ENCODE data around the gene INPP4B.
A peak's percentile ranks its signal among the peaks of the same experiment; 100 is the strongest.

INPP4B gene

GRCh38 chr4:142551517-142552305, 294.4 kb downstream of the INPP4B start:
- ChIA-PET CTCF (interaction anchor here (1.4 kb wide), 1 partner anchor 8 kb away, joined by 3 read pairs; no protein-coding TSS in a partner anchor), POLR2A (no interaction called here)
- TF ChIP-seq, protein P1, sequence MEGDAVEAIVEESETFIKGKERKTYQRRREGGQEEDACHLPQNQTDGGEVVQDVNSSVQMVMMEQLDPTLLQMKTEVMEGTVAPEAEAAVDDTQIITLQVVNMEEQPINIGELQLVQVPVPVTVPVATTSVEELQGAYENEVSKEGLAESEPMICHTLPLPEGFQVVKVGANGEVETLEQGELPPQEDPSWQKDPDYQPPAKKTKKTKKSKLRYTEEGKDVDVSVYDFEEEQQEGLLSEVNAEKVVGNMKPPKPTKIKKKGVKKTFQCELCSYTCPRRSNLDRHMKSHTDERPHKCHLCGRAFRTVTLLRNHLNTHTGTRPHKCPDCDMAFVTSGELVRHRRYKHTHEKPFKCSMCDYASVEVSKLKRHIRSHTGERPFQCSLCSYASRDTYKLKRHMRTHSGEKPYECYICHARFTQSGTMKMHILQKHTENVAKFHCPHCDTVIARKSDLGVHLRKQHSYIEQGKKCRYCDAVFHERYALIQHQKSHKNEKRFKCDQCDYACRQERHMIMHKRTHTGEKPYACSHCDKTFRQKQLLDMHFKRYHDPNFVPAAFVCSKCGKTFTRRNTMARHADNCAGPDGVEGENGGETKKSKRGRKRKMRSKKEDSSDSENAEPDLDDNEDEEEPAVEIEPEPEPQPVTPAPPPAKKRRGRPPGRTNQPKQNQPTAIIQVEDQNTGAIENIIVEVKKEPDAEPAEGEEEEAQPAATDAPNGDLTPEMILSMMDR (IDR thresholded peaks at IDR 0.05; ENCODE audit: insufficient read depth, low read length, missing control alignments), result no peak
- H3K4me3 ChIP-seq (ENCODE audit: low read depth, low read length), result no peak overlapping the region
- DNase-seq (ENCODE audit: low read depth, low spot score), result no peak

DNA sequence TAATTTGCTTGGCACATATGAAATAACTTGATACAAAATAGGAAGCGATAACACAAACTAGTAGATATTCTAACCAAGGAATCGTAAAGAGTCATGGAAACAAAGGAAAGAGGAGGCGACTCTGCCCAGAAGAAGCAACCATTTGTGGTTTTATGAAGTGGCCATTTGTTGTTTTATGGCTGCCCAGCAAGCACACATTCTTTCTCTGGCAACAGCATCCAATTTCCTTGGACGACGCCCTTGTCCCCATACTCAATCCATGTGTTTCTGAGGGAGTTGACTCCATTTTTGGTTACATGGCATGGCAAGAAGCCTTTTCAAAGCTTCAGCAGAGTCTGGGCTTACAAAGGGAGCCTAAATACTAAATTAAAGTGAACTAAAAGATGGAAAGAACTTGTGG, 295.1 kb downstream of the INPP4B start:
- DNase-seq (ENCODE audit: low read depth, low spot score), result no peak
- POLR2A ChIA-PET, result no interaction called here
- CTCF ChIA-PET, result no interaction called here
- TF ChIP-seq, protein P1 (IDR thresholded peaks at IDR 0.05; ENCODE audit: insufficient read depth, low read length, missing control alignments), result no peak
- H3K4me3 ChIP-seq (ENCODE audit: low read depth, low read length), result no peak overlapping the region

DNA sequence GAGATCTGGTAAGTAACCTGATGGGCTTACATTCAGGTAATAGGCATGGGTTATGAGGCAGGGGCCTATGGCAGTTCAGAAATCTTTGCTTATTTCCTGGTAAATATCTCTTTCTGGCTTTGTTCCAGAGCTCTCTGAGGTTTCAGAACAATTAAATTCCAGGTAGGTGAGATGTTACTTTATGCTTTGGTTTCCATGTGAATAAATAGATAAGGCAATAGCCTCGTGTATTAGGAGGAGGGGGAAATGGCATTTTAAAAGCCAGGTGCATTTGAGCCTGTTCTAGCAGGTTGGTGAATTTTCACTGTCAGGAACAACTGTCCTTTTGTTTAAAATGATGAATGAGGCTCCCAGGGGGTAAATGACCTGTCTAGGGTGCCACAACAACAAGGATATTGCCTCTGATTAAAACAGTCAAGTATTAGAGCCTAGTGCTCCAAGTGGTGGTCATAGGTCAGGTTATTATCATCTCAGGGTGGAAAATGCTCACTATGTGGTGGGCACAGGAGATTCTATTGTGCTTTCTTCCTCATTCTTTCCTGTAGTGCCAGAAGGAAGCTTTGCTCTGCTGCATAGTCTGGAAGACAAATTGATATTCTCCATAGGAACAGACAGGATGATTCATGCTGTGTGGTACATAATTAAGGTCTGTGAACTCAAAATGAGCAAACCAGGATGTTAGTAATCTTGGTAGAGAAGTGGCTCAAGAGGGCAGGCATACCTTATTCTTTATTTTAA, 296.2 kb downstream of the INPP4B start:
- TF ChIP-seq, protein P1 (IDR thresholded peaks at IDR 0.05; ENCODE audit: insufficient read depth, low read length, missing control alignments), result no peak
- peak; percentile 51 for DNase-seq (ENCODE audit: low read depth, low spot score)
- POLR2A ChIA-PET, result no interaction called here
- H3K4me3 ChIP-seq (ENCODE audit: low read depth, low read length), result no peak overlapping the region
- CTCF ChIA-PET, result no interaction called here

GRCh38 chr4:142549248-142549647, 296.9 kb downstream of the INPP4B start:
- ChIA-PET POLR2A (no interaction called here), CTCF (no interaction called here)
- DNase-seq (ENCODE audit: low read depth, low spot score), result no peak
- TF ChIP-seq, protein P1 (IDR thresholded peaks at IDR 0.05; ENCODE audit: insufficient read depth, low read length, missing control alignments), result no peak
- H3K4me3 ChIP-seq (ENCODE audit: low read depth, low read length), result no peak overlapping the region

DNA sequence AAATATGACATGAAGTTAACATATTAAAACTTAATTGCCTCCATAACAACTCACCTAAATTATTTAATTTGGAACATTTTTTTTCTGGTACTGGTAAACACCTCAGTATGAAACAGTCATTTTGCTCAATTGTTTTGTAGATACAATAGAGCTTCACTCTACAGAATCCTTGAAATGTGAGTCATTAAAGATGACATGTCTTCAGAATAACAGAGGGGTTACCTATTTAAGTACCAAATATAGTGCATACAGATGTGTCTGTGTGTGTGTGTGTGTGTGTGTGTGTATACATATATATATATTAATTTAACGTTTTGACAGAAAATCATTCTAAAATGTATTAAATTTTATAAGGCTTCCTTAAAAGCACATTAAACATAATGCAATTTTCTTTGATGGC, 297.6 kb downstream of the INPP4B start:
- TF ChIP-seq, protein P1 (IDR thresholded peaks at IDR 0.05; ENCODE audit: insufficient read depth, low read length, missing control alignments), result no peak
- POLR2A ChIA-PET, result interaction anchor here (0.6 kb wide), 1 partner anchor 269 kb away, joined by 3 read pairs; no protein-coding TSS in a partner anchor
- no peak overlapping the region for H3K4me3 ChIP-seq (ENCODE audit: low read depth, low read length)
- DNase-seq (ENCODE audit: low read depth, low spot score), result no peak
- CTCF ChIA-PET, result interaction anchor here (0.8 kb wide), 1 partner anchor 8 kb away, joined by 3 read pairs; no protein-coding TSS in a partner anchor

GRCh38 chr4:142547974-142548373, 298.1 kb downstream of the INPP4B start:
- TF ChIP-seq, protein P1 (IDR thresholded peaks at IDR 0.05; ENCODE audit: insufficient read depth, low read length, missing control alignments), result no peak
- ChIA-PET POLR2A (no interaction called here), CTCF (interaction anchor here (0.8 kb wide), 1 partner anchor 9 kb away, joined by 3 read pairs; no protein-coding TSS in a partner anchor)
- no peak for DNase-seq (ENCODE audit: low read depth, low spot score)
- no peak overlapping the region for H3K4me3 ChIP-seq (ENCODE audit: low read depth, low read length)

Data from AG04449 (cell line).